NCI-H146 treated with DMSO at 0.1 percent for 48 hours (cell line): ENCODE results near the gene S100B.
"Not testable (repeated sequence)": the region's sequence is repeated elsewhere in the genome, so short reads cannot be mapped to it uniquely, and the experiment has no call there.

Source experiments
- DNase-seq: peaks from one replicate; lab custom pipeline; 2025; ENCODE audit not compliant: unreplicated experiment; lab: John Stamatoyannopoulos, UW

Gene S100B

DNA sequence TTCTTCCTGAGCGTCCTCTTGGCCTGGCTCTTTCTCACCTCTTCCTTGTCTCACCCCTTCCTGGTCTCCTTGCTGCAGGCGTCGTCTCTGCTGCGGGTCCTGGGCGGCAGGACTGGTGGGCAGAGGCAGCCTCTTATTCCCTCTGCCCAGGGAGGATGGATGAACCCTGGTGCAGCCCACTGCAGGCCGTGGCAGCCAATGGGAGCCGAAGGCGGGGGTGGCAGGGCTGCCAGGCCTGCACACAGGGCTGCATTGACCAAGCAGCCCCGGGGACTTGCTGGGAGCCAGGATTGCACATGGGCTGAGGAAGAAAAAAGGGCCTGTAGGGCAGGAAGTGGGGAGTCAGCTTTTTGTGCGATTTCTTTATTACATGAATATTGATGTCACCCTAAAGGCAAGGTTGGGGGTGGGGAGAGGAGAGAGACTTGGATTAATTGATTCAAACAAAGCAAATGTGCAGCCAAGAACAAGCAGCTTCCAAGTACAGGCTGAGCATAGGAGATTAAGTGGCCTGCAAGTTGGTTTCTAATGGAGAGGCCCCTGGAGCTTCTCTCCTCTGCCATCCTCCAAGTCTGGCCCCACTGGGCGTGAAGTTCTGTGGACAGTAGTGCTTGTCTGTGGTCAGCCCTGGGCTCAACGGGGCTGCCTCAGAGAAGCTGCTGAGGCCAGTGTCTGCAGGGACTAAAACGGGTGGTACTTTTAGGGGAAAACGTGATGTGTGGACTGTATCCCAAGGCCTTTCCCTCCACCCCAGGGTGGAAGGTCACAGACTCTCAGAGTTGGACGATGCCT is at the start of gene S100B:
Gene S100B, minus strand, starts transcription at position 108 of the 792 bp plus-strand sequence. CDS start 2,667 bp downstream, outside the sequence.
- DNase-seq: no peak

DNA sequence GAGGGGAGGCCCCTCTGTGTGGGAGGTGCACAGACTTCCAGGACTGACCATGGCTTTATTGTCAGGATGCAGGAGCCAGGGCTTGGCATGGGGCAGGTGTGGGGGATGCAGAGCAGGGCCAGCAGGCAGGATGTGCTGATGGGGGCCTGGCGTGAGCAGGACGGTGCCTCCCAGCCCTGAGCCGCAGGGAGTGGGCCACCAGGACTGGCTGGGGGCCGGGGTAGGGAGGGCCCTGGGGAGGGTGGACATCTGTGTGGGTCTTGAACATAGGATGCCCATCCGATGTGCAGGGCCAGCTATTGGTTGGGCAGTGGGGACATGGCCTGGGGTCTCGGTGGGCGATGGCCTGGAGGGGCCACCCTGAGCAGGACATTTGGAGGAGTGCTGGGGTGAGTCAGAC is 46.2 kb upstream of the S100B start:
- DNase-seq: no peak

DNA sequence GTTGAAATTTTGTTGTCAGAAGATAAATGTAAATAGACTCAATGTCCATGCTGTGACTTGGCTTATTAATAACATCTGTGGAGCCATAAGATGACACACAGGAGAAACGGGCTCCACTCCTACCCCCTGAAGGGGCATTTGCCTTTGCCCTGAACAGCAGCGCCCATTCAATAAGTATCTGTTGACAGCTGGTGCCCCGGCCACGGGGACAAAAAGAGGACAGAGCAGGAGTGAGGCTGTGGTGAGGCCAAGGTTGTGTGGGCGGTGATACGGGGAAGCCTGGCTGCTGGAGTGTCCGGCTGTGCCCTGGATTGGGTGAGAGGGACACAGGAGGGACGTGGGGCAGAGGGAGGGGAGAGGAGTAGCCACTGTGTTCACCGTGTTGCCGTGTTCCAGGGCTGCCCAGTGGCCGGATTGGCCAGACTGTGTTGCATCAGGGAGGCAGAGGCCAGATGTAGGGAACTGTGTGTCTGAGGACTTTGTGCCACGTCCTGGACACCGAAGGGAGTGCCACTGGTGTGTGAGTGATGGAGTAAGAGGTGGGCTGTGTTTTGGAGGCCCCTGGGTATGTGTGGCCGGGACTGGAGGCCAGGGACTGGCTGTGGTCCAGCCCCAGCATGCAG is 45.7 kb upstream of the S100B start:
- no peak for DNase-seq

DNA sequence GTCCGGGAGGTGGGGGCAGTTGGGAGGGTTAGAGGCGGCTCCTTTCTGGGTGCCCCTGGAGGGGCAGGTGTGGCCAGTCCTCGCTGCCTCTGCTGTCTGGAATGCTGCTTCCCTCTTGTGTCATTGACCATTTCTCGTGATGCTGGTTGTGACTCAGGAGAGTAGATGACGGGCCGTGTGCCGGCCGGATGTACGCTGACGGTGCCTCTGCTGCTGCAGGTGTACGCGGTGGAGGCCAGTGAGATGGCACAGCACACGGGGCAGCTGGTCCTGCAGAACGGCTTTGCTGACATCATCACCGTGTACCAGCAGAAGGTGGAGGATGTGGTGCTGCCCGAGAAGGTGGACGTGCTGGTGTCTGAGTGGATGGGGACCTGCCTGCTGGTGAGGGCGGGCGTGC is 44.5 kb upstream of the S100B start:
- DNase-seq: no peak

DNA sequence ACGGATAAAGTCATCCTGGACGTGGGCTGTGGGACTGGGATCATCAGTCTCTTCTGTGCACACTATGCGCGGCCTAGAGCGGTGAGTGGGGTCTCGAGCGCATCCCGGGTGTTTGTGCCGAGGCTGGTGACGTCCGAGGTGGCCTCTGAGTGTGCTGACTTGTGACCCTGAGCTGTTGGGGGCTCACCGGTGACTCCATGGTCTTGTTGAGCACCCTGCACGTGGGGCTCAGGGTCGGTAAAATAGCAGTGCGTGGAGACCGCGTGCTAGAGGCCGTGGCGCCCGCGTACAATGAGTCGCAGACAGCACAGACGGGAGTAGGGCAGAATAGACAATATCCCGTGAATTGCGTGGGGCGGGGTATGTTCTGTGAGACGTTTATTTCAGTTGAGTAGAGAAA is 43.7 kb upstream of the S100B start:
- no peak for DNase-seq

GRCh38 chr21:46646541-46647154 is 41.8 kb upstream of the S100B start:
- DNase-seq: no peak

DNA sequence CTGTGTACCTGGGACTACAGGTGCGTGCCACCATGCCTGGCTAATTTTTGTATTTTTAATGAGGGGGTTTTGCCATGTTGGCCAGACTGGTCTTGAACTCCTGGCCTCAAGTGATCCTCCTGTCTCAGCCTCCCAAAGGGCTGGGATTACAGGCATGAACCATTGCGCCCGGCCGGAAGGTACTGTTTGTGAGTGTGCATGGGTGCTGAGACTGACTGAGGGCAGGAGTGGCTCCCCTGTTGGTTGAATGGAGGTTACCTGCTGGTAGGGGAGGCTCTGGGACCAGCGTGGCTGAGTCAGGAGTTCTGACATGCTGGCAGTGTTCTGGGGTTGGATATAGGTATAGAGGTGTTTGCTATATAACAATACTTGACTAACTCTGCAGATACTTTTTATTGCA is 41.0 kb upstream of the S100B start:
- no peak for DNase-seq

- no peak for DNase-seq
Measured at GRCh38 chr21:46643379-46644177, 38.7 kb upstream of the S100B start.

- DNase-seq: no peak
Measured at GRCh38 chr21:46641656-46642055, 36.8 kb upstream of the S100B start.

DNA sequence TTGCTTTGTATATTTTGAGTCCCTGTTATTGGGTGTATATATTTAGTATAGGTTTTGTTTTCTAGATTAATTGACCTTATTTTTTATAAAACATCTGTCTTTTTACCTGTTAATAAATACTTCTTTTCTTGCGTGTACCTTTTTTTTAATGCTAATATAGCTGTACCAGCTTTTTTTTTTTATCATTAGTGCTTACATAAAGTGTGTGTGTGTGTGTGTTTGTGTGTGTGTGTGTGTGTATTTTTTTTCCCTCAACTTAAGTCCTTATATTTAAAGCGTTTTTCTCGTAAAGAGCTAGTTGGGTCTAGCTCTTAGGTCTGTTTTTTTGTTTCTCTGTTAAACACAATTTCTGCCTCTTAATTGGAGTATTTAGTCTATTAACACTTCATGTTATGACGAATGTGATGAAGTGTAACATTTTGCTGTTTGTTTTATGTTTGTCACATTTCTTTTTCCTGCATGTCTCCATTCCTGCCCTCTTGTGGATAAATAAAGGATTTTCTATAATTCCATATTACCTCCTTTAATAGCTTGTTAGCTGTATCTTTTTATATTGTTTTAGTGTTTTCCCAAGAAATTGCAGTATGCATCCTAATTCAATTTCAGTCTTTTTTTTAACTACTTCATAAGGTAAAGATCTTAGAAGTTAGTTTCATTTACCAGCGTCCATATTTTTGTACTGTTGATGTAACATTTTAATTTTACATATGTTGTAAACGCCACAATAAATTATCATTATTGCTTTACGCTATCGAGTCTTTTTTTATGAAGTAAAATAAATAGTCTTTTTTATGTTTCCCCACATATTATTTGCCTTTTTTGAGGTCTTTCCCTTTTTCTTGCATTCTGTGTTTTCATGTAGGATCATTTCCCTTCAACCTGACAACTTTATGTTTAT is 34.9 kb upstream of the S100B start:
- no peak for DNase-seq

DNA sequence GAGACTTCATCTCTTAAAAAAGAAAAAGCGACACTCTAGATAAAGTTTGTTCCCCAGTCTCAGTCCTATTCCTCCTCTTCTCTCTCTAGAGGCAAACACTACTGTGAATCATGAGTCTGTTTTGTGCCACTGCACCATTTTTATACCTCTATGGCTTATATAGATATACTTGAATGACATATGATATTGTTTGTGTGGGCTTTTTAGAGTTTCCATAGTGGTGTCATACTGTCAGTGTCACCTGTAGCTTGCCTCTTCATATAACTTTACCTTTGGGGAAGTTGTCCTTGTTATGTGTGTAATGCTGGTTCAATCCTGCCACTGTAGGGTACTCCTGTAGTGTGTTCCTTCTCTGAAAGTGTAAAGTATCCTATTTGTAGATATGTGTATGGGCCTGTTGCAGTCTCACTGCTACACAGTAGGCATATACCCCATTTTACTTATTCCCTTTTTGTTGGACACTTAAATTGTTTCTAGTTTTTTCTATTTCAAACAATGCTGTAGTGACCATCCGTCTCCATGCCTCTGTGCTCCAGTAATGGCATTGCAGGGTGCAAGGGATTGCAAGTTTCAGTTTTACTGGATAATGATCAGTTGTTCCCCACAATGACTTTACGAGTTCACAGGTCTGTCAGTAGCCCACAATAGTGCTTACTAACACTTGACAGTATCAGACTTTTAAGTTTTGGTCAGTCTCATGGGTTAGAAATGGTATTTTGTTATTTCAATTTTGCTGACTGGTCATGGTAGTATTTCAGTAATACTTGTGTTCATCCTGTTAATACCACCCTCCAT is 33.3 kb upstream of the S100B start:
- DNase-seq: no peak

DNA sequence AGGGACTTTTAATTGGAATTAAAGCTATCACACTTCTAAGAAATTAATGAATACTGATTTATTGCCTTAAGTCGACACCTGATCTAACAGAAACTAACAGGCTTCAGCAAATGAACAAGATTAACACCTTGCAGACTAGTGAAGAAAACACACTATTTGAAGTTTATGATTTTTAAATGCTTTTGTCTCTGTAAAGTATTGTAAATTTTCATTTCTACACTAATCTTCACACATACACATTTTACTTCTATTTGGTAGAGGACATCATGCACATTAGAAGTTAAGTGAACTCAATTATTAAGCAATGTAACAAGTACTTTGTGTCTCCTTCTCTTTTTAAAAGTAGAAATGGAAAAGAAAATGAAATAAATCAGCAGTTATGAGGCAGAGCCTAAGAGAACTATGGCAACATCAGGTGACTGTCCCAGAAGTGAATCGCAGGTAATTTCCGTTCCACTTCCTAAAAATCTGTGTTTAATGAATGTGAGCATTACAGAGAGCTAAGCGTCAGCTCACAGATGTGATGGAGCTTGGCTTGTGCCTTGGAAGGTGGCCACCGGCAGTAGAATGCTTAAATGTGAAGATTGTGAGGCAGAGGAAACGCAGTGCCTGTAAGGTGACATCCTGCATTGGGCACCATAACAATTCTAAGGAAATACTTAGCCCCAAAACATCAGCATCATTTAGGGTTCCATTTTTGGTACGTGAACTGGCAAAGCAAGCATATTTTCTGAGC is 31.8 kb upstream of the S100B start:
- no peak for DNase-seq

GRCh38 chr21:46636181-46636512 is 31.3 kb upstream of the S100B start:
- DNase-seq: no peak

DNA sequence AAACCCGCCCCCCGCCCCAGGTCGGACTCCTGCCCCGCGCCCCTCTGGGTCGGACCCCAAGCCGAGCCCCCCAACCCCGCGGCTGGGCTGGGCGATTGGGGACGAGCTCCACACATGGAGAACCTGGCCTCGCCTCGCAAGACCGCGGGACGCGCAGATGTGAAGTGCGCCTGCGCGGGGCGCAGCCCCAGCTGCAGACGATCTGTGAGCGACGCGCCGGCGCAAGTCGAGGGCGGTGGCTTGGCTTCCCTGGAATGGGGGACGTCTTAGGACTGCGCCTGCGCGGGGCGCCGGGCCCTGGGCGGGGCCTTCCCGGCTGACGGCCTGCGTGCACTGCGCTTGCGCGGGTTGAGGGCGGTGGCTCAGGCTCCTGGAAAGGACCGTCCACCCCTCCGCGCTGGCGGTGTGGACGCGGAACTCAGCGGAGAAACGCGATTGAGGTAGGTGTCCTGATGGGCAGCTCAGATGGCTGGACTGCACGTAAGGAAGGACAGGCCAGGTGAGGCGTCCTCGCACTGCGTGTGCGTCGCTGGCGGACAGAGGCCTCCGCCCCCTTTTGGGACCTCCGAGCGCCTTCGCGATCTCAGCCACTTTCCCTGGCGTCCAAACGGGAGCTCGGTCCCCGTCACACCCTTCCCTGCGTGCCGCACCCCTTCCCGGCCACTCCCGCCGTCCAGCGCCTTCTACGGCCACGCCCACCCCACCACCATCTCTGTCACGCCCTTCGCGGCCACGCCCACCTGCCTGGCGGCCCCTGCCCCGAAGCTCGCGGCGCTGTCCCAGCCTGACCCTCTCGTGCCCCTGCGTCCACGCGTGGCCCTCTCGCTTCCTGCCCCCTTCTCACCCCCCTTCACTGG is 30.7 kb upstream of the S100B start, which contains the start of gene PRMT2:
Gene PRMT2, plus strand, starts transcription at position 351 of the 857 bp plus-strand sequence. CDS start 1,278 bp downstream, outside the sequence.
- DNase-seq: peak; percentile 72

DNA sequence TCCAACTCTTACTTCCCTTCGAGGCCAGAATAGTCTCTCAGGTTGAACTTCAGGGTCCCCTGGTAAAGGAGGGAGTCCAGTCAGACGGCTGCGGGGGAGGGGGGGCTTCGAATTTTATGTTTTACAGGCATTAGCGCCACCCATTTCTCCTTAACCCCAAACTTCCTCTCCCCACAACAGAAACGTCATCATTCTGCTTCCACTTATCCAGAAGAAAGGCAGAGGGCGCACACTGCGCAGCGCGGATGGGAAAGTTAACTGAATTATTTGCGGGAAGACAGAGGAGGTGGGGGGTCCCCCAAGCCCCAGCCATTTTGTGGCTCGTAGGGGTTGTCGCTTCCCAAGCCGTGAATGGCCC is 30.1 kb upstream of the S100B start:
- peak; percentile 53 for DNase-seq

DNA sequence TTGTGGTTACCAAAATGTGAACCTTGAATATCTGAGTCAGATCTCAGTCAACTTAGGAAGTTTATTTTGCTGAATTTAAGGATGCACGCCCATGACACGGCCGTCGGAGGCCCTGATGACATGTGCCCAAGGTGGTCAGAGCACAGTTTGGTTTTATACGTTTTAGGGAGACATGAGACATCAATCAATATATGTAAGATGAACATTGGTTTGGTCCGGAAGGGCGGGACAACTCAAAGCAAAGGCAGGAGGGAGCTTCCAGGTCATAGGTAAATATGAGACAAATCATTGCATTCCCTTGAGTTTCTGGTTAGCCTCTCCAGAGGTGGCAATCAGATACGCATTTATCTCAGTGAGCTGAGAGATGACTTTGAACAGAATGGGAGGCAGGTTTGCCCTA is 29.5 kb upstream of the S100B start:
- DNase-seq: no peak

GRCh38 chr21:46633566-46633965 is 28.7 kb upstream of the S100B start:
- DNase-seq: no peak

- not testable (repeated sequence) for DNase-seq
Measured at GRCh38 chr21:46630915-46631314, 26.0 kb upstream of the S100B start.
